Coronary artery (tissue), 2 donors: Measurements from ENCODE around the gene WHRN.

ENCODE experiments used
- DNase-seq: peaks from one replicate; pipeline ENCODE4 v3.0.0-alpha.2; 2017; ENCODE audit warnings: low spot score
- H3K27ac ChIP-seq, 2 donors: fragments of 200-600 bp; sonication (generic); one replicate each; pipeline ENCODE4 v1.5.1; 2016 to 2019
- H3K4me3 ChIP-seq: fragments of 200-600 bp; sonication (generic); 2 replicates; pipeline ENCODE4 v1.5.1; 2016; ENCODE audit warnings: mild to moderate bottlenecking, moderate library complexity
- CTCF ChIP-seq: fragments of 200-600 bp; sonication (generic); IDR thresholded peaks from one replicate; pipeline ENCODE4 v1.5.1; 2019; ENCODE audit warnings: antibody characterized with exemption

The WHRN gene

DNA sequence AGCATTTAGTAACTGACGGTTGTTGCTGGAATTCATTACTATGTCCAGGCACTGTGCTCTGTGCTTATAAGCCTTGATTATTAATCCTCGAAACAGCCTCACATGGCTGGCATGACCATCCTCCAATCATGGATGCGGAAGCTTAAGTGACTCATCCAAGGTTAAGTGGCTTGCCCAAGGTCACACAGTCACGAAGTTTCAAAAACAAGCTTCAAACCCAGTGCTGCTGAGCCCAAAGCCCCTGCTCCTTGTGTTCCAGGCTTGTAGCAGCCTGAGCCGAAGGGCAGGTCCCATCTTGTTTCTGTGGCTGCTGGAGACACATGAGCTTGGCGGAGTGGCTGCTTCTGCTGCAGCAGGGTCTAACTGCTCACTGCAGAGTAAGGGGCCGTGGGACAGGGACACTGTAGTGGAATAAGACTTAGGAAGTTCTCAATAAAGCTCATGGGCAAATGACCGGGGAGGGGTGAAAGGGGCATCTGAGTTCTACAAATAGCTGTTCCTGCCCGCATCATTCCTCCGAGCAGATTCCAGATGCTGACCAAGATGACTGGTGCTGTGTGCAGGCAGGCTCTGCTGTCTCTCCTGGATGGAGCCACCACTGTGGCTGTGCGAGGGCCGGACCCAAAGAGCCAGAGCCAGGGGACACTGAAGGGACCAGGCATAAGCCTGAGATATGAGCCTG lies 32.4 kb downstream of the WHRN start:
- Histone ChIP-seq H3K4me3 (no peak overlapping the region), H3K27ac (no peak overlapping the region)
- DNase-seq, result no peak
- no peak for TF ChIP-seq CTCF

GRCh38 chr9:114471157-114471556 lies 34.1 kb downstream of the WHRN start:
- H3K27ac ChIP-seq, result no peak overlapping the region
- no peak for DNase-seq
- no peak overlapping the region for H3K4me3 ChIP-seq
- TF ChIP-seq CTCF, result no peak

GRCh38 chr9:114470581-114470980 lies 34.7 kb downstream of the WHRN start:
- no peak for DNase-seq
- no peak for TF ChIP-seq CTCF
- Histone ChIP-seq H3K4me3 (no peak overlapping the region), H3K27ac (no peak overlapping the region)

- TF ChIP-seq CTCF, result no peak
- DNase-seq, result no peak
- Histone ChIP-seq H3K27ac (no peak overlapping the region), H3K4me3 (no peak overlapping the region)
These were observed 35.2 kb downstream of the WHRN start for GRCh38 chr9:114470121-114470520.

DNA sequence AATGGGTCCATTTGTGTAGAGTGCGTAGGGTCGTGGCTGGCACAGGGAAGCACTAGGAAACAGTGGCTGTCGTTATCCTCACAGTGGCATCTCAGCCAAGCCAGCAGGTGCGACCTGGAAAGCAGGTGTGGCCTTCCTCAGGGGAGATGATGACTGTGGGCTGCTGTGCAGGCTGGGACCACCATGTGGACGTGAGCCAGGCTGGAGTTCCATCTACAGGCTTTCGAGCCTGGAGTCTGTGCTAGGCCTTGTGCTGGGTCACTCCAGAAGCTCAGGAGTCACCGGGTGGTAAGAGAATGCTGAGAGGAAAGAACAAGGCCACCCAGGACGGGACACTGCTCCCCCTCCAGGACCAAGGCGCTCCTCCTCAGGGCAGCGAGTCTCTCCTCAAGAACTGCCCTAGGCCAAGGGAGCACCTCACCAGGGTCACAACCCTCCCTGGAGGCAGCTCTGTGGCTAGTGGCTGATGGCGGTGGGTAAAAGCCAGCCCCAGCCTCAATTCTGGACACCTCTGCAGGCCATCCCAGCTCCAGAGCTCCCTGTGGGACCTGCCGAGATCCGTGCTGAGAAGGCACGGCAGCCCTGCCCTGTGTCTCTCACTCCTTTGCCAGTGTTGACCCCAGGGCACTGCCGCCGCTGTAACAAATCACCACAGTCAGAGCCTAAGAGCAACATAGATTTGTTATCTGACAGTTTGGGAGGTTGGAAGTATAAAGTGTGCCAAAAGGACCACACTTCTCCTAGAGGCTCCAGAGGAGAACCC lies 36.0 kb downstream of the WHRN start:
- peak; percentile 31 for DNase-seq
- TF ChIP-seq CTCF, result no peak
- H3K4me3 ChIP-seq, result no peak overlapping the region
- no peak overlapping the region for H3K27ac ChIP-seq

DNA sequence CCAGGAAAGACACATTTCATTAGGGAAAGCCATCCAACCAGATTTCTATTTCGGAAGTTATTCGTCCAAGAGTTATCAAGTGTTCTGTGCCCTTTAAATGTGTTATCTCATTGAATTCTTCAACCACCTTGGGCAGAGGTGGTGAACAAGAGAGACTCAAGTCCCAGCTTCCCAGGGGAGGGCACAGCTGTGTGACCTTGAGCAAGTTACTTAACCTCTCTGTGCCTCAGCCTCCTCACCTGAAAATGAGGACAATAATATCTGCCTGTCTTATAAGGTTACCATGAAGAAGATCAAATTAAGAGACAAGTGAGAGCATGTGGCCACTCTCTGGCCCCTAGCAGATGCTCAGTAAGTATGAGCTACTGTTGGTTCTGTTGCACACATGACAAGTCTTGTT lies 37.4 kb downstream of the WHRN start:
- Histone ChIP-seq H3K27ac (no peak overlapping the region), H3K4me3 (no peak overlapping the region)
- no peak for TF ChIP-seq CTCF
- DNase-seq, result no peak

DNA sequence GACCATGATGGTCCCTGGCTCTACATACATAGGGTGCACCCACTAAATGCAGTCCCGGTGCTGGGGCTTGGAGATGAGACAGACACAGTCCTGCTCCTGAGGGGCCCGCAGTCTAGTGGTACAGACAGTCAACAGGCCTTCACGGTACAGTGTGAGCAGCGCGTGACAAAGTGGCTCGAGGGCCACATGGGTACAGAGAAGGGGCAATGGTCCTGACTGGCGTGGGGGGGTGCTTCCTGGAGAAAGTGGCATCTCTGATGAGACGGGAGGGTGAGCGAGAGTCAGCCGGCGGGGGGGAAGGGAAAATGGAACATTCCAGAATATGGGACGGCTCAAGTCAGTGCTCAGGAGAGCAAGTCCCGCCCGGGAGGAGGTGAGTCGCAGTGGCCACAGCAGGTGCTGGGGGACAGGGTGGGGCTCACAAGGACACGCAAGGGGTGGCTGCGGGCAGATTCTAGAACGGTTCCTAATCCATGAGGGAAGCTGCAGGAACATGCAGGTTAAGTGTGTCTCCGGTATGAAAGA lies 38.0 kb downstream of the WHRN start:
- DNase-seq, result peak; percentile 45
- no peak overlapping the region for H3K4me3 ChIP-seq
- H3K27ac ChIP-seq, result no peak overlapping the region
- no peak for TF ChIP-seq CTCF
